Naive thymus-derived CD4-positive, alpha-beta T cell (primary cell): Measurements from ENCODE around the gene DACH1. TPM values are rescaled to one million over a fixed set of nuclear protein-coding genes. Genes with fewer than 3 reads are reported as not detected.

Experiments
- ATAC-seq: fragments of 150-1000 bp; cut with Tn5 transposase; 2 replicates; pipeline ENCODE4 v1.10.0; 2021; ENCODE audit warnings: mild to moderate bottlenecking, moderate library complexity
- CTCF ChIA-PET: fragments of 350-600 bp; sonication (Branson Sonifier 250); formaldehyde crosslinking; loops from one replicate; lab custom pipeline; 2021; ENCODE audit warnings: antibody characterized with exemption; lab: Charles Lee
- POLR2A ChIA-PET: fragments of 350-600 bp; sonication (Branson Sonifier 250); formaldehyde crosslinking; loops from one replicate; lab custom pipeline; 2021; ENCODE audit warnings: antibody characterized with exemption, inconsistent platforms; lab: Charles Lee
- DNase-seq, 9 donors: peaks; one replicate each; pipeline versions ENCODE4 v3.0.0 to v3.0.0-alpha.2; 2020 to 2022; ENCODE audit warnings: mixed read lengths in 1 of 9
- H3K27ac ChIP-seq: one replicate; pipeline ENCODE4 v1.7.0; 2013; ENCODE audit warnings: mild to moderate bottlenecking, low read depth, low read length, moderate library complexity
- H3K27me3 ChIP-seq, 2 donors: one replicate each; pipeline ENCODE4 v1.7.0; 2013; ENCODE audit warnings: low read length in 2 of 2, mild to moderate bottlenecking in 2 of 2, moderate library complexity in 2 of 2; ENCODE audit not compliant: control insufficient read depth in 2 of 2, insufficient read depth in 2 of 2
- H3K36me3 ChIP-seq, 3 experiments: 1 replicate in 2 of 3; 2 replicates in 1 of 3; pipeline ENCODE4 v1.7.0; 2013; ENCODE audit warnings: low read length in 3 of 3, mild to moderate bottlenecking in 3 of 3, moderate library complexity in 1 of 3; ENCODE audit not compliant: insufficient read depth in 3 of 3, control insufficient read depth in 2 of 3
- H3K4me1 ChIP-seq, 2 donors: one replicate each; pipeline ENCODE4 v1.7.0; 2013; ENCODE audit warnings: low read length in 2 of 2, mild to moderate bottlenecking in 2 of 2, moderate library complexity in 1 of 2; ENCODE audit not compliant: control insufficient read depth in 2 of 2, insufficient read depth in 2 of 2
- H3K4me3 ChIP-seq: 2 replicates; pipeline ENCODE4 v1.7.0; 2013; ENCODE audit warnings: mild to moderate bottlenecking, low read length
- H3K9me3 ChIP-seq, 3 experiments: 1 replicate in 2 of 3; 2 replicates in 1 of 3; pipeline ENCODE4 v1.7.0; 2013; ENCODE audit warnings: low read length in 3 of 3; ENCODE audit not compliant: control insufficient read depth in 2 of 3
- H3K27ac Mint-ChIP-seq, 9 donors: one replicate each; pipeline ENCODE4 v1.8.0; 2020 to 2022; ENCODE audit warnings: mixed read lengths in 9 of 9, mild to moderate bottlenecking in 8 of 9, moderate library complexity in 5 of 9, inconsistent platforms in 2 of 9
- H3K27me3 Mint-ChIP-seq, 5 donors: one replicate each; pipeline ENCODE4 v1.8.0; 2021 to 2022; ENCODE audit warnings: mixed read lengths in 5 of 5, mild to moderate bottlenecking in 1 of 5
- H3K36me3 Mint-ChIP-seq, 5 donors: one replicate each; pipeline ENCODE4 v1.8.0; 2020 to 2022; ENCODE audit warnings: mixed read lengths in 5 of 5, mild to moderate bottlenecking in 3 of 5, inconsistent platforms in 1 of 5
- H3K4me1 Mint-ChIP-seq, 7 donors: one replicate each; pipeline ENCODE4 v1.8.0; 2020 to 2022; ENCODE audit warnings: mixed read lengths in 7 of 7, mild to moderate bottlenecking in 3 of 7, inconsistent platforms in 1 of 7
- H3K4me3 Mint-ChIP-seq, 10 donors: one replicate each; pipeline ENCODE4 v1.8.0; 2020 to 2022; ENCODE audit warnings: mild to moderate bottlenecking in 10 of 10, mixed read lengths in 10 of 10, moderate library complexity in 6 of 10, inconsistent platforms in 2 of 10
- H3K9me3 Mint-ChIP-seq, 11 donors: one replicate each; pipeline ENCODE4 v1.8.0; 2020 to 2022; ENCODE audit warnings: mixed read lengths in 11 of 11, mild to moderate bottlenecking in 4 of 11, inconsistent platforms in 1 of 11, moderate library complexity in 1 of 11
- intact Hi-C, 2 donors: fragments of 100-400 bp; cut with micrococcal nuclease; formaldehyde crosslinking; loops; one replicate each; pipeline ENCODE4 v1.15.1; 2023
- polyA plus RNA-seq, 2 donors: library from polyadenylated mRNA; unstranded; fragments of 300-500 nt; fragmentation: Illumina TruSeq; gene quantifications; one replicate each; pipeline ENCODE4 v1.2.3, GENCODE V29; 2021
- total RNA-seq, 6 experiments: library from RNA in 5 of 6; stranded (reverse) in 5 of 6; gene quantifications; 1 replicate in 5 of 6; 2 replicates in 1 of 6; pipeline ENCODE4 v1.2.3 and lab custom pipeline; 2021 to 2026

Gene DACH1
- total and polyA plus RNA-seq, 7 experiments from 2014 or later: 0.20 to 1.7 (median 0.57) TPM; not detected in 1

DNA sequence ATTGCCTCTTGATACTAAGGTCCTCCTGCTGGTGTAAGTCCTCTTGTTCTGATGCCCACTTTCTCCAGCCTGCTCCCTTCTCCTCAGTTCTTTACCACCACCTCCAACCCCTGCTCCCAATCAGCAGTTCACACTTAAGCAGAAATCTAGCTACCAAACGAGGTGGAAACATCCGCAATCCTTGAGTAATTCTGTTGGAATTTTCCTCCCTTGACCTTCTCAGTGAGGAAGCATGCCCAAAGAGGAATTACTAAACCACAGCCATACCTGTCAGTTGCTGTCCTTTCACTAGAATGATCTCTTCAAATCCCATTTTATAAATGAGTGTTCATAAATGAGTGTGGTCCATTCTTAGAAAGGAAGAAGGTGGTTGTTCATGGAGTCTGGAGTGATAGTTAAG lies 289.9 kb downstream of the DACH1 start:
- Histone ChIP-seq H3K4me3 (no peak overlapping the region), H3K27me3 (no peaks in the 10 kb centered on the region), H3K4me1 (no peaks in the 10 kb centered on the region), H3K27ac (no peak overlapping the region), H3K9me3 (no peaks in the 10 kb centered on the region), H3K36me3 (no peaks in the 10 kb centered on the region)
- H3K4me1 Mint-ChIP-seq: no peaks in the 10 kb centered on the region
- no peaks in the 10 kb centered on the region for H3K36me3 Mint-ChIP-seq
- intact Hi-C loops: no loop called here
- ATAC-seq: no peak
- ChIA-PET CTCF (no interaction called here), POLR2A (no interaction called here)
- H3K9me3 Mint-ChIP-seq: peaks cover 0 to 2% (median 0%) of the 10 kb centered on the region in 11 donors
- no peaks in the 10 kb centered on the region for H3K27me3 Mint-ChIP-seq
- H3K4me3 Mint-ChIP-seq: no peak overlapping the region
- no peak for DNase-seq
- H3K27ac Mint-ChIP-seq: no peak overlapping the region

DNA sequence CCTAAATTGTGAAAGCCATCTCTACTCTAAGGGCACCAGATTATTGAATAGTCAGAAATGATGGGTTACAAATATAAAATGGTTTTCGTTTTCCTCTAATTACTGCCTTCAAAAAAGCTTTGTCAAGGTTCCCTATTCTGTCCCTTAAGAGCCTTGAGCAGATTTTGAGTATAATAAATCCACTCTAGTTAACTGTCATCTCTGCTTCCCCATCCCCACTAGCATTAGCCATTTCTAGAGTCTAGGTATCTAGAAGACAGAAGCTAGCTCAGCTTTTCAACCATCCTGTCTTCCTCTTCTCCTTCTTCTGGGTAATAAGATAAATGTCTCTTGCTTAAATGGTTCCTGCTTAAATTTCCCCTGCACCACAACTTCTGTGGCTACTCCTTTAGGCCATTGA lies 290.4 kb downstream of the DACH1 start:
- Mint-ChIP-seq H3K36me3 (no peaks in the 10 kb centered on the region), H3K9me3 (peaks cover 0 to 2% (median 0%) of the 10 kb centered on the region in 11 donors), H3K4me3 (no peak overlapping the region), H3K27me3 (no peaks in the 10 kb centered on the region), H3K27ac (no peak overlapping the region), H3K4me1 (no peaks in the 10 kb centered on the region)
- no peaks in the 10 kb centered on the region for H3K27me3 ChIP-seq
- no peaks in the 10 kb centered on the region for H3K4me1 ChIP-seq
- no peak overlapping the region for H3K4me3 ChIP-seq
- no peak for ATAC-seq
- H3K9me3 ChIP-seq: no peaks in the 10 kb centered on the region
- ChIA-PET CTCF (no interaction called here), POLR2A (no interaction called here)
- intact Hi-C loops: no loop called here
- no peak overlapping the region for H3K27ac ChIP-seq
- H3K36me3 ChIP-seq: no peaks in the 10 kb centered on the region
- DNase-seq: no peak

DNA sequence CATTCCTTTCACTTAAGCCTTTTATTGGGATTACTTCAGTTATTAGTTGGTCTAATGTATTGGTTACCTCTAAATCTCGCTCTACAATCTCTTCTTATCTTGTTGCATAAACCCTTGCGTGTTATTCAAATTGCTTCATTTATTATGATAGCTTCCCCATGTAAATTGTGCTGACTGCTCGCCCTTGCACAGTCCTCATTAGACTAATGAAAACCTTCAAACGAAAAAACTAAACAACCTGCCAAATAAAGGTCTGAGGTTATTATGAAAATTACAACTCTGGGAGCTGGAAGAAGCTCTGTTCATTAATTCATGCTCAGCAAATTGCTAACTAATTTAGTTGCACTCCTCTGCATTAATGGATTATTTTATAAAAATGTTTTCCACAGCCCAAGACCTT lies 320.1 kb downstream of the DACH1 start:
- Histone ChIP-seq H3K9me3 (no peaks in the 10 kb centered on the region), H3K27me3 (no peaks in the 10 kb centered on the region), H3K36me3 (no peaks in the 10 kb centered on the region), H3K27ac (no peak overlapping the region), H3K4me1 (no peaks in the 10 kb centered on the region), H3K4me3 (no peak overlapping the region)
- Mint-ChIP-seq H3K27me3 (no peaks in the 10 kb centered on the region), H3K9me3 (no peaks in the 10 kb centered on the region), H3K36me3 (no peaks in the 10 kb centered on the region), H3K27ac (no peak overlapping the region), H3K4me3 (no peak overlapping the region), H3K4me1 (peaks cover 0 to 1% (median 0%) of the 10 kb centered on the region in 7 donors)
- intact Hi-C loops: no loop called here
- DNase-seq: no peak
- CTCF ChIA-PET: no interaction called here
- POLR2A ChIA-PET: no interaction called here
- ATAC-seq: no peak

DNA sequence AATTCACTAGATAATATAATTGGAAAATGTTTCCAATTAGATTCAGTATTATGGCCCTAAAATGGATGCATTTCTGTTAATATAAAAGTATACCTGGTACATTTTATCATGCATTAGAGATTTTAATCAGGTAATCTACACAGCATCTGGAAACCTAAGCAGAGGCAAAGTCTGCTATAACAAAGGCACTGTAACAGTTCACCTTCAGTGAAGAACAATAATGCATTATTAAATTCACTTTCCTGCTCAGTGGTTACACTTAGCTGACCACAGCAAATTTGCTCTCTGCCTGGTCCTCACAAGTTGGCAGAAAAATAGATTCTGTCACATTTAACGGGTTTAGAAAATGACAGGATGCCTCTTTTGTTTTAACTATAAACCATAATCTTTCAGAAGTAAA lies 326.9 kb downstream of the DACH1 start:
- DNase-seq (no peak), ATAC-seq (no peak)
- Mint-ChIP-seq H3K4me1 (no peaks in the 10 kb centered on the region), H3K27me3 (no peaks in the 10 kb centered on the region), H3K36me3 (no peaks in the 10 kb centered on the region), H3K9me3 (peaks cover 0 to 4% (median 0%) of the 10 kb centered on the region in 11 donors), H3K4me3 (no peak overlapping the region), H3K27ac (no peak overlapping the region)
- H3K27ac ChIP-seq: no peak overlapping the region
- H3K4me3 ChIP-seq: no peak overlapping the region
- CTCF ChIA-PET: no interaction called here
- no peaks in the 10 kb centered on the region for H3K27me3 ChIP-seq
- no peaks in the 10 kb centered on the region for H3K9me3 ChIP-seq
- H3K36me3 ChIP-seq: no peaks in the 10 kb centered on the region
- intact Hi-C loops: no loop called here
- POLR2A ChIA-PET: no interaction called here
- no peaks in the 10 kb centered on the region for H3K4me1 ChIP-seq

DNA sequence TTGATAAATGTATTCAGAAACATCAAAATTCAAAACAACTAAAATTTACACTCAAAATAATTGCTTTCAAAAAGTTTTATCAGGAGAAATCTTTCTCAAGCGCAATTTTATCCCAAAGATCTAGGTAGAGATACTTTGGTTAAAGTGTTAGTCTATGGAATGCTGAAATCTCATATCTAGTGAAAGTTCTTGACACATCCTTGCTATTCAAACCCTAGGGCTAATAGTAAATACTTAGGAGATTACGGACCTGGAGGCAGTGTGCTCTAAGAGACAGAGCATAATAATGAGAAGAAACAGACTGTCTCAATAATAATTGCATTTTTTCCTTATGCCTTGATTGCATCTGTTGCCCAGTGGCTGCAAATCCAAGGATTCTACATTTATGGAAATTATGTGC lies 330.8 kb downstream of the DACH1 start:
- no peaks in the 10 kb centered on the region for H3K4me1 ChIP-seq
- ChIA-PET POLR2A (no interaction called here), CTCF (no interaction called here)
- H3K27me3 ChIP-seq: no peaks in the 10 kb centered on the region
- intact Hi-C loops: no loop called here
- H3K27ac ChIP-seq: no peak overlapping the region
- Mint-ChIP-seq H3K4me3 (no peak overlapping the region), H3K36me3 (no peaks in the 10 kb centered on the region), H3K4me1 (no peaks in the 10 kb centered on the region), H3K27ac (no peak overlapping the region), H3K9me3 (peaks cover 0 to 4% (median 0%) of the 10 kb centered on the region in 11 donors), H3K27me3 (no peaks in the 10 kb centered on the region)
- H3K4me3 ChIP-seq: no peak overlapping the region
- no peaks in the 10 kb centered on the region for H3K36me3 ChIP-seq
- DNase-seq (no peak), ATAC-seq (no peak)
- H3K9me3 ChIP-seq: no peaks in the 10 kb centered on the region

DNA sequence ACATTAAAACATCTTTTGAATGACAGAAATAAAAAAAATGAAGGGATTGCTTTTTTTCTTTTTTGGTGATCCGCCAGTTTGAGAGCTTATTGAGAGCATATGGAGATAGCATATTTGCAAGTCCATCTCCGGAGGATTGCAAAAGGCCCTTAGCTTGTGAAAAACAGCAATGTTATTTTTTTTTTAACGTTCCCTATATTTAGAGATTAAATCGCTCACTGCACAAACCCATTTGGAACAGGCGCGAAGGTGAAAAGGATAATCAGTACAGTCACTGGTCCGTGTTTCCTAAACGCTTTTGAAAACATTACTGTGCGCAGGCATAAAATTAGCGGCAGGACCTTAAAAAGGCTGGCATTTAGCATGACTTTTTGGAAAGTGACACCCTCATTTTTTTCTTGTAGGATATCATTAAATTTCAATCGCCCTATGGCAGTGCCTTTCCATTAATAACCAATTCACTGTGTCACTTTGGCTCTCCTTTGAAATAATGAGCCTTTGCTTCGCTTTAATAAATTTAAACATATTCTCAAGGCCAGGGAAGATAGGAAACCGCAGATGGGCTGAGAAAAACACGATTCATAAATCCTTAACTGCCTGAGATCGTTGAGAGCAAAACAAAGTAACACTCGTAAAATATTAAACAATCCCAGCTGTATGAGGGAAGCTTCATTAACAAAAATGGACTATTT lies 342.2 kb downstream of the DACH1 start:
- Mint-ChIP-seq H3K4me3 (no peak overlapping the region), H3K9me3 (peaks cover 0 to 5% (median 0%) of the 10 kb centered on the region in 11 donors), H3K36me3 (no peaks in the 10 kb centered on the region), H3K27ac (no peak overlapping the region), H3K4me1 (no peaks in the 10 kb centered on the region), H3K27me3 (no peaks in the 10 kb centered on the region)
- DNase-seq: no peak
- intact Hi-C loops: no loop called here
- CTCF ChIA-PET: interaction anchor here (0.6 kb wide), 1 partner anchor 8 kb away, joined by 4 read pairs; no protein-coding TSS in a partner anchor
- no peak for ATAC-seq
- no peaks in the 10 kb centered on the region for H3K9me3 ChIP-seq
- POLR2A ChIA-PET: no interaction called here
- no peaks in the 10 kb centered on the region for H3K4me1 ChIP-seq
- H3K36me3 ChIP-seq: no peaks in the 10 kb centered on the region
- H3K27ac ChIP-seq: no peak overlapping the region
- H3K4me3 ChIP-seq: no peak overlapping the region
- H3K27me3 ChIP-seq: no peaks in the 10 kb centered on the region

DNA sequence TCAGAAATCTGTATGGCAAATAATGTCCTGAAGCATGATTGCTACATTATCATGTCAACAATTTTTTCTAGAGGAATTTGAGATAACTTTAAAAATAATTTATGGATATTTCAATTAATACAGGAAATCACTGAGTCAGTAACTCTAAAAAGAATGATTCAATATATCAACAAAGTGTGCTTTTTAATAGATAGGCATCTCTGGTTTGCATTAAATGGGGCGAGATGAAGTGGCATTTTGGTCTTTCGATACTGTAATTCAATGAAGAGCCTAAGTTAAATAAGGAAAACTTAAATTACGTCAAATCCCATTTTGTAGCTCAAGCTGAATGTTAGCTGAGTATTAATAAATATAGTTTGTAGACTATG lies 342.8 kb downstream of the DACH1 start:
- Mint-ChIP-seq H3K27ac (no peak overlapping the region), H3K27me3 (no peaks in the 10 kb centered on the region), H3K4me1 (no peaks in the 10 kb centered on the region), H3K36me3 (no peaks in the 10 kb centered on the region), H3K9me3 (peaks cover 0 to 5% (median 0%) of the 10 kb centered on the region in 11 donors), H3K4me3 (no peak overlapping the region)
- Histone ChIP-seq H3K36me3 (no peaks in the 10 kb centered on the region), H3K4me3 (no peak overlapping the region), H3K9me3 (no peaks in the 10 kb centered on the region), H3K27ac (no peak overlapping the region), H3K4me1 (no peaks in the 10 kb centered on the region), H3K27me3 (no peaks in the 10 kb centered on the region)
- intact Hi-C loops: no loop called here
- ChIA-PET CTCF (interaction anchor here (0.6 kb wide), 1 partner anchor 9 kb away, joined by 4 read pairs; no protein-coding TSS in a partner anchor), POLR2A (no interaction called here)
- ATAC-seq: no peak
- DNase-seq: no peak
